Left renal pelvis (tissue), 4 donors: Measurements from ENCODE around the gene DENND1A. TPM values are rescaled to one million over a fixed set of nuclear protein-coding genes. Genes with fewer than 3 reads are reported as not detected.

ENCODE experiments used
- DNase-seq, 4 donors: peaks; one replicate each; pipeline ENCODE4 v3.0.0-alpha.2; 2013; ENCODE audit warnings: low read depth in 4 of 4, low spot score in 3 of 4
- polyA plus RNA-seq, 4 donors: library from polyadenylated mRNA; unstranded; fragments of 120-200 nt; gene quantifications; one replicate each; pipeline ENCODE4 v1.2.1, GENCODE V29; 2013; ENCODE audit not compliant: insufficient read length in 4 of 4

DENND1A gene
- polyA plus RNA-seq, 4 donors, result 16.2 to 25.2 (median 21.7) TPM

DNA sequence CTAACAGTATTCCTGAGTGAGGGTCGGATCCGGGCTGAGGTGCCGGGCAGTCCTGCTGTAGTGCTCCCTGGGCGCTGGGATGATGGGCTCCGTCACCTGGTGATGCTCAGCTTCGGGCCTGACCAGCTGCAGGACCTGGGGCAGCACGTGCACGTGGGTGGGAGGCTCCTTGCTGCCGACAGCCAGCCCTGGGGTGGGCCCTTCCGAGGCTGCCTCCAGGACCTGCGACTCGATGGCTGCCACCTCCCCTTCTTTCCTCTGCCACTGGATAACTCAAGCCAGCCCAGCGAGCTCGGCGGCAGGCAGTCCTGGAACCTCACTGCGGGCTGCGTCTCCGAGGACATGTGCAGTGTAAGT, 558.7 kb downstream of the DENND1A start:
- no peak for DNase-seq

- DNase-seq, result no peak
Observed at GRCh38 chr9:123370526-123371227, 559.2 kb downstream of the DENND1A start.

DNA sequence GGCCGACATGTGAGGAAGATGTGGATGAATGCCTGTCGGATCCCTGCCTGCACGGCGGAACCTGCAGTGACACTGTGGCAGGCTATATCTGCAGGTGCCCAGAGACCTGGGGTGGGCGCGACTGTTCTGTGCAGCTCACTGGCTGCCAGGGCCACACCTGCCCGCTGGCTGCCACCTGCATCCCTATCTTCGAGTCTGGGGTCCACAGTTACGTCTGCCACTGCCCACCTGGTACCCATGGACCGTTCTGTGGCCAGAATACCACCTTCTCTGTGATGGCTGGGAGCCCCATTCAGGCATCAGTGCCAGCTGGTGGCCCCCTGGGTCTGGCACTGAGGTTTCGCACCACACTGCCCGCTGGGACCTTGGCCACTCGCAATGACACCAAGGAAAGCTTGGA, 559.8 kb downstream of the DENND1A start:
- no peak for DNase-seq

GRCh38 chr9:123369296-123369695, 560.6 kb downstream of the DENND1A start:
- DNase-seq, result no peak

GRCh38 chr9:123368536-123369153, 561.3 kb downstream of the DENND1A start:
- no peak for DNase-seq

- no peak for DNase-seq
Observed at GRCh38 chr9:123368023-123368422, 561.9 kb downstream of the DENND1A start.

GRCh38 chr9:123365881-123366528, 563.9 kb downstream of the DENND1A start:
- DNase-seq, result no peak

DNA sequence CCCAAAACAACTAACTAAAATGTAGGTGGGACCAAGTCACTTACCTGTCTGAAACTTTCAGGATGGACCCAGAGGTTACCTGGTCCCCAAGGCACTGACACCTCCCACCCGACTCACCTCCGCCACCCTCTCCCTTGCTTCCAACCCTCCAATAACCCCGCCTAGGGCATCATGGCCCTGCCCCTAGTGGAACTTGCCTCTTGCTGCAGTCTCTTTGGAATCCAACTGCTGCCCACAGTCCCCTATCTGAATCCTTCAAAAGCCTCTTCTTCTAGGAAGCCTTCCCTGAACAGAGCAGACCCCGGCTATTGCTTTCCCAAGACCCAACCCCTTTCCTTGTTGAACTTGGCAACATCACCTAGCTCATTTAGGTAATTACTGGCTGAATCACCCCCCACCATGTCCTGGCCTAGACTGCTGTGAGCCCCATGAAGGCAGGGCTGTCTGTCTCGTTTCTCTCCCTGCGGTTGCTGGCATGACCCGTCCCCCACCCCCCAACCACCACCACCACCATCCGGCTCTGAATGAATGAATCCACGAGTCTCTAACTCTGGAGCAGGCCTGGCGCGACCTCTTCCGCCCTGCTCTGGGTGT, 564.5 kb downstream of the DENND1A start:
- no peak for DNase-seq

- no peak for DNase-seq
Observed at GRCh38 chr9:123364241-123364824, 565.6 kb downstream of the DENND1A start.

GRCh38 chr9:123362856-123363255, 567.1 kb downstream of the DENND1A start:
- no peak for DNase-seq

GRCh38 chr9:123361731-123362510, 568.0 kb downstream of the DENND1A start:
- DNase-seq, result no peak

- DNase-seq, result no peak
Observed at GRCh38 chr9:123361086-123361730, 568.7 kb downstream of the DENND1A start.

DNA sequence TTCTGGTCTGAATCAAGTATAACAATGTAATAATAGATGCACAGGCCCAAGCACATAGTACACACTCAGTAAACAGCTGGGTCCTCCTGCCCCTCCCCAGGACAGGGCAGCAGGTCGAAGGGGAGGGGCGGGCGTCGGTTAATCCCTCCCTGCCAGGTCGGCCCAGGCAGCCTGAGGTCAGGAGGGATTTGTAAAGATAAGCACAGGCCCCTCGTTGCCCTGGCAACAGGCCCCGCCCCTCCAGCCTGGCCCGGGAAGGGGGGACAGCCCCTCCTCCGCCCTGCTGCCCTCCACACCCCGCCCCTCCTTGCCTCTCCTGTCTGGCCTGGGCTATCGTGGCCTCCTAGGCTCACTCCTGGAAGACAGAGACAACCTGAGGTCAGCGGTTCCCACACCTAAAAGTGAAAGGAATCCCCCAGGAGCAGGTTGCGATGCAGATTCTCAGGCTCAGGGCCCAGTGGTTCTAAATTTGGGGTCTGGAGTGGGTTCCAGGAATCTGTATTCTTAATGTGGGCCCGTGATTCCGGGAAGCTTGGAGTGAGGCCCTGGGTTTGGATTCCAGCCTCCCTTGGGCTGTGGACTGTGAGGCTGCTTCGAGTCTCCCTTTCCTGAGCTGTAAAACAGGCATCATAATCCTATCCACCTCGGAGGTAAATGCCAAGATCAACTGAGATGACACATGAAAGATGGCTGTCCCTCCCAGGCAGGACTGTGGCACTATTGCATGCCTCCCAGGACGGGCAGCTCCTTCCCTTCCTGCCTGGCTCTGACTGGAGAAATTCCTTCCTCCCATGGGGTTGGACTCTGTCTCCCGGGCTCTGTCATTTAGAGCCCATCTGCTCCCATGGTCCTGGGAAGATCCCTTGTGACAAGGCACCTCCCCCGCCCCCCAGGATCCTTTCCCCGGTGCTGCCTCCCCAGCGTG, 569.5 kb downstream of the DENND1A start:
- DNase-seq, result no peak

DNA sequence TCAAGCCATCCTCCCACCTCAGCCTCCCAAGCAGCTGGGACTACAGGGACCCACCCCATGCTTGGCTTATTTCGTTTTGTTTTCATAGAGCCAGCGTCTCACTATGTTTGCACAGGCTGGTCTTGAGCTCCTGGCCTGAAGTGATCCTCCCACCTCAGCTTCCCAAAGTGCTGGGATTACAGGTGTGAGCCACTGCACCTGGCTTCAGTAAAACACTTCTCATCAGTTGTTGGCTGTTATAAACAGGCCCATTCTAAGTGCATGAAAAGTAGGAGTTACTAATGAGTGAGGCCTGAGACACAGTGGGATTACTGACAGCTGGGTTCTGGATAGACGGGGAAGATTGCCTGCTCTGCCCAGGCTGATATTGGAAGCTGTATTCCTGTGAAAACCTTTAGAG, 570.4 kb downstream of the DENND1A start:
- no peak for DNase-seq

GRCh38 chr9:123359106-123359505, 570.8 kb downstream of the DENND1A start:
- no peak for DNase-seq

- no peak for DNase-seq
Observed at GRCh38 chr9:123358181-123358905, 571.6 kb downstream of the DENND1A start.

- DNase-seq, result no peak
Observed at GRCh38 chr9:123357743-123358059, 572.2 kb downstream of the DENND1A start.
